ENCODE measurements around the gene HOOK2. TPM values are rescaled to one million over a fixed set of nuclear protein-coding genes. Genes with fewer than 3 reads are reported as not detected.

HOOK2 gene
- total RNA-seq, 1 donor from 2014 or later, result 25.9 TPM

Small RNAs within 50 kb of the gene (microRNA-seq; reads per million reads assigned to microRNA genes)
- gene MIR5684, result not detected

Other genes starting within 250 kb of the HOOK2 start
- gene ZNF564, start 224.1 kb downstream of the HOOK2 start, total RNA-seq, result 9.7 and 11.5 TPM in 2 replicates
- gene ZNF490, start 164.7 kb downstream of the HOOK2 start, total RNA-seq, result 8.2 and 12.5 TPM in 2 replicates
- gene ZNF791, start 164.6 kb downstream of the HOOK2 start, total RNA-seq, result 23.2 and 29.6 TPM in 2 replicates
- 105 and 129 TPM in 2 replicates for gene MAN2B1, start 108.8 kb downstream of the HOOK2 start, total RNA-seq
- gene WDR83, start 108.7 kb downstream of the HOOK2 start, total RNA-seq, result 10.0 and 13.3 TPM in 2 replicates
- 43.4 and 47.6 TPM in 2 replicates for gene DHPS, start 93.7 kb downstream of the HOOK2 start, total RNA-seq
- not detected in 2 replicates for gene GNG14, start 87.6 kb downstream of the HOOK2 start, total RNA-seq
- gene FBXW9, start 78.9 kb downstream of the HOOK2 start, total RNA-seq, result 9.9 and 11.6 TPM in 2 replicates
- gene TNPO2, start 51.6 kb downstream of the HOOK2 start, total RNA-seq, result 69.8 and 76.3 TPM in 2 replicates
- 172 and 178 TPM in 2 replicates for gene TRIR, start 40.9 kb downstream of the HOOK2 start, total RNA-seq
- 63.0 and 66.8 TPM in 2 replicates for gene GET3, start 38.1 kb downstream of the HOOK2 start, total RNA-seq
- not detected in 2 replicates for gene BEST2, start 23.8 kb downstream of the HOOK2 start, total RNA-seq
- 101 and 126 TPM in 2 replicates for gene JUNB, start 15.9 kb upstream of the HOOK2 start, total RNA-seq
- gene PRDX2, start 26.2 kb upstream of the HOOK2 start, total RNA-seq, result 145 and 166 TPM in 2 replicates
- 3.6 and 4.5 TPM in 2 replicates for gene THSD8, start 26.5 kb upstream of the HOOK2 start, total RNA-seq
- 5.4 and 10.5 TPM in 2 replicates for gene RNASEH2A, start 31.0 kb upstream of the HOOK2 start, total RNA-seq
- not detected in 2 replicates for gene RTBDN, start 59.0 kb upstream of the HOOK2 start, total RNA-seq
- 5.4 and 6.3 TPM in 2 replicates for gene MAST1, start 63.0 kb upstream of the HOOK2 start, total RNA-seq
- gene DNASE2, start 105.9 kb upstream of the HOOK2 start, total RNA-seq, result 33.1 and 37.8 TPM in 2 replicates
- gene KLF1, start 111.6 kb upstream of the HOOK2 start, total RNA-seq, result 0.17 TPM in 1 of 2 replicates, not detected in the other
- 15.5 and 17.5 TPM in 2 replicates for gene GCDH, start 115.6 kb upstream of the HOOK2 start, total RNA-seq
- gene SYCE2, start 143.7 kb upstream of the HOOK2 start, total RNA-seq, result 0.50 TPM in 1 of 2 replicates, not detected in the other
- 76.7 and 80.4 TPM in 2 replicates for gene FARSA, start 158.2 kb upstream of the HOOK2 start, total RNA-seq
- gene CALR, start 163.1 kb upstream of the HOOK2 start, total RNA-seq, result 2,193 and 2,309 TPM in 2 replicates
- gene RAD23A, start 170.3 kb upstream of the HOOK2 start, total RNA-seq, result 40.6 and 48.5 TPM in 2 replicates
- gene GADD45GIP1, start 181.7 kb upstream of the HOOK2 start, total RNA-seq, result 34.0 and 35.5 TPM in 2 replicates
- gene DAND5, start 194.0 kb upstream of the HOOK2 start, total RNA-seq, result 0.14 TPM in 1 of 2 replicates, not detected in the other
- gene NFIX, start 219.9 kb upstream of the HOOK2 start, total RNA-seq, result 8.4 and 9.6 TPM in 2 replicates

Measured in astrocyte (in vitro differentiated cells and primary cell).